CD4-positive, alpha-beta T cell treated with Interleukin-12 subunit alpha and Interleukin-12 subunit beta, for 1 hour (primary cell): ENCODE results near the gene ZNF143.
"Not testable (repeated sequence)": the region's sequence is repeated elsewhere in the genome, so short reads cannot be mapped to it uniquely, and the experiment has no call there.

Experiments used
- DNase-seq: peaks from one replicate; pipeline ENCODE4 v3.0.0-alpha.2; 2020

ZNF143 gene

DNA sequence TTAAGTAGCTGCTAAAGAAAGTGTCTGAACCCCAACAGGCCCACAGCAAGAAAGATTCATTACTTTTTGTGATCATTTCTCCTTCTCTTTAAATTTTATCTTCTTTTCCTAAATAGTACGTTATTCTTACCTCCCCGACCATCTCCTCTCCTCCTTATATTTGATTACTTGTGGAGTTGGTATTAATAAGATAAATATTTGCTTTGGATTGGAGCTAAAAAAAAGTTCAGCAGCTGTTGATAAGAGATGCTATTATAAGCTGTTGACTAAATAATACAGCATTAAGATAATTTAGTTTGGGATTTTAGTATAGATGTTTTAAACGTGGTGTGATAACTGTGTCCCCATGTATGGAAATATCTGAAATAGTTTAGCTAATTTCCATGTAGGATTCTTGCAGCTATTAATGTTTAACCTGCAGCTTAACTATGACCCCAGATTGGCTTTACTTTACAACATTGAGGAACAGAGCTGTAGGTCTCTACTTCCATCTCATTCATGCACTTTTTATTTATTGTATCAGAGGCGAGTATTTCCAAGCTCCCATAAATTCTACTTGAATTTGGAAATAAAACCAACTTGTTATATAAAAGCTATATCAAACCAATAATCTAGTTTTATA is 37.8 kb downstream of the ZNF143 start:
- DNase-seq: no peak

DNA sequence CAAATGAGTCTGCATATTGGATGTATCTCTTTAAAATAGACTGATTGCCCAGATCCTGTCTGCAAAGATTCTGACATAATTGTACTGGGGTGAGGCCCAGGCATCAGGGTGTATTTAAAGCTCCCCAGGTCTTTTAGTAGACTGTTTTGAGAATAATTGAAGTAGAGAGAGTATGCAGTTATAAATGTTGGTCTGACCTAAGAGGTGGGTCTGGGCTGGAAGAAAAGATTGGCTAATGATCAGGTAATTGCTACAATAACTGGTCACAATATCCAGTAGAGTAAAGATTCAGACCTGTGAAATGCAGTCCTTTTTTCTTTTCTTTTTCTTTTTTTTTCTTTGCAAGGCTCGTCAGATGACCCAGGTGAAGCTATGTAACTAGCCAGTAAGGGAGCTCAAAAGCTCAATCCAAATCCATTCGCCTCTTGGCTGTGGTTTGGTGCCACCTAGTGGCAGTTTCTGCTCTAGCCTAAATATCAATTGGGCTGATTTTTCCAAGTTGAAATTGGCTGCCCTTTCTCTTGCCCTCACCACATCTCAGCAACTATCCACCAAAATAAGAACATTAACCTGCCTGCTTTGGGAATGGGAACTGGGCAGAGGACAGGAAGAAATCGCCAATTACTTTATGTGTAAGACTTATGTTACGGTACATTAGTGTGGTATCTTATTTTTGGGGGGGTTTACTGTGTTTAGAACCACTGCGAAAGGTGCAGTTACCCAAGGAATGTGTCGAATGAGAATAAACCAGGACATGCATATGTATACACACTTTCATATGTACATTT is 45.9 kb downstream of the ZNF143 start:
- peak; percentile 78 for DNase-seq

- DNase-seq: no peak
Observed at GRCh38 chr11:9507277-9507580, 46.4 kb downstream of the ZNF143 start.

DNA sequence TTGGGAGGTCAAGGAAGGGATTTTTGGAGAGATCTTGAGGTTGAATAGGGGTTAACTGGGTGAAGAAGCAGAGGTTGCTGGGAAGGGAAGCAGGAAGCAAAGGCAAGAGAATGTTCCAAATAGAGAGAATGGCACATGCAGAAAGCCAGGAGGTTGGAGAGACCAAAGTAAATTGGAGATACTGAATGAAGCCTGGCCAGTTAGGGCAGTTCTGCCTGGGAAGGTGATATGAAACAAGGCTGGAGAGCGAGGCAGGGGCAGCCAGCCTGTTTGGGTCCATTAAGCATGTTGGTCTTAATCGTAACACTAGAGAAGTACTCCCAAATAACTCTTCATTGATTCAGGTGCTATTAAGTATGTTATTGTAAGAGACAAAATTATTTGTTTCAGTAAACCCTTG is 48.2 kb downstream of the ZNF143 start:
- DNase-seq: no peak

GRCh38 chr11:9512370-9513019 is 51.7 kb downstream of the ZNF143 start:
- no peak for DNase-seq

GRCh38 chr11:9514576-9514975 is 53.8 kb downstream of the ZNF143 start:
- DNase-seq: not testable (repeated sequence)

- DNase-seq: no peak
Observed at GRCh38 chr11:9516113-9516512, 55.3 kb downstream of the ZNF143 start.

GRCh38 chr11:9518835-9519410 is 58.1 kb downstream of the ZNF143 start:
- no peak for DNase-seq

GRCh38 chr11:9524001-9524400 is 63.2 kb downstream of the ZNF143 start:
- no peak for DNase-seq

GRCh38 chr11:9525116-9525515 is 64.3 kb downstream of the ZNF143 start:
- DNase-seq: no peak

DNA sequence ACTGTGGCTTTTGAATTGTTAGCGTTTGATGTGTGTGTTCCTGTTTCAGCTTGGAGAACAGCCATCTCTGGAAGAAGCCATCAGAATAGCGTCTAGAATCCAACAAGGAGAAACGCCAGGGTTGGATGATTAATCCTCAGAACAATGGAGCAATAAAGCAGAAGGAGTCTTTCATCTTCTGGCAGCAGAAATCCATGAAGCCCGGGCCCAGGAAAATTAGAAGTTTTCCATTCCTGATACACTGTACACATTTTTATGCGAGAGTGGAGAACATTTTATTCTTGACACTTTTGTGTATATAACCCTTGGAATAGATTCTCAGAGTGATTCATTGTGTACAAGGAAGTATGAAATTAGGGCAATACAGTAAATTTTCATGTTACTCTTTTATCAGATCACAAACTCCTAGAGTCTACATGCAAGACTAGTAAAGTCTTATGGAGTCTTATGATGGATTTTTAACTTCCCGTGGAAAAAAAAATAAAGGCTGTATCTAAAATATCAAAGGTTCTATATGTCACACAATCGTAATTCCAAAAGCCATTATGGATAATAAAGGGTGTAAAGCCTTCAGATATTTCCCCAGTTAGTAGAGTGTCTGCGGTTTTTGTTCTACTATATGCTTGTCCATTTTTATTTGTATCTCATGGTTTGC is 66.8 kb downstream of the ZNF143 start:
- no peak for DNase-seq

- DNase-seq: no peak
Observed at GRCh38 chr11:9528136-9528501, 67.3 kb downstream of the ZNF143 start.

DNA sequence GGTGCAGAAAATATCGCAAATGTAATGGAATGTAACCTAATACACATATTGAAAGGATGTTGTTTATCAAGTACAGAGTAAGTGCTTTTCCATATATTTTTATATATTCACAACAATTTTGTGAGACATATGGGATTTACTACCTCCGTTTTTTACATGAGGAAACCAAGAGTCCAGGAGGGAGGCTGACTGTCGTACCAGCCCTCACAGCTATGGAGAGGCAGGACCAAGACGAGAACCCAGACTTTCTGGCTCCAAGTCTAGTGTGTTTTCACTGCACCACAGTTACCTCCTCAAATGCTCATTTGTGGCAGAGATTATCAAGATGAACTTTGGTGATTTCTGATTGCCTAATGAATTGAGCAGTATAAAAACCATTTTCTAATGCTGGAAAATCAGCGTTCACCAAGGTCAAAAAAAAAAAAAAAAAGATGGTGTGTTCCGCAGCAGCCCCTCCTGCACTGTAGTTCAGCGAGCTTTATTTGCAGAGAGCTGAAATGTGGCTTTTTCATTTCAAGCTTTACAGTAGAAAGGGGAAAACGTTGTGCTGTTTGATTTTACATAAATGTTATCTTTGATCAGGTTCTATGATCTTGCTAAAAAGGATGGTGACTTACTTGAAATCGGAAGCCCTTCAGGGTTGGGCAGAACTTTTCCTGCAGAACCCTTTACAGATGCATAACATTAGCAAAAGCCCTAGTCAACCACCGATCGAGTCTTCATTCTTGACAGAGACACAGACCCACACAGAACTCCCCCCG is 67.9 kb downstream of the ZNF143 start:
- no peak for DNase-seq

DNA sequence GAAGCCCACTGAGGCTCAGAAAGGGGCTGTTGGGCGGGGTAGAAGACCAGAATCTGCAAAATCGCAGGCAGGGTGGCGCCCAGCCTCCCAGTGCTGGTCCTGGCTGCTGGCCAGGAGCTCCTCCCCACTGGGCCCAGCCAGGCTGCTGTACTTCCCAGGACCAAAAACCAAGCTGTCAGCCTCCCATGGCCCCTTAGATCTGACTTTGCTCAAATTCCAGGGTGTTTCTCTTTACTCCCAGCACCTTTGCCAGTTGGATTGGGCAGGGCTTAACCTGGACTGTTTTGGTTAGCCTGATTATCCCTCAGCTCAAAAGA is 68.5 kb downstream of the ZNF143 start:
- no peak for DNase-seq

DNA sequence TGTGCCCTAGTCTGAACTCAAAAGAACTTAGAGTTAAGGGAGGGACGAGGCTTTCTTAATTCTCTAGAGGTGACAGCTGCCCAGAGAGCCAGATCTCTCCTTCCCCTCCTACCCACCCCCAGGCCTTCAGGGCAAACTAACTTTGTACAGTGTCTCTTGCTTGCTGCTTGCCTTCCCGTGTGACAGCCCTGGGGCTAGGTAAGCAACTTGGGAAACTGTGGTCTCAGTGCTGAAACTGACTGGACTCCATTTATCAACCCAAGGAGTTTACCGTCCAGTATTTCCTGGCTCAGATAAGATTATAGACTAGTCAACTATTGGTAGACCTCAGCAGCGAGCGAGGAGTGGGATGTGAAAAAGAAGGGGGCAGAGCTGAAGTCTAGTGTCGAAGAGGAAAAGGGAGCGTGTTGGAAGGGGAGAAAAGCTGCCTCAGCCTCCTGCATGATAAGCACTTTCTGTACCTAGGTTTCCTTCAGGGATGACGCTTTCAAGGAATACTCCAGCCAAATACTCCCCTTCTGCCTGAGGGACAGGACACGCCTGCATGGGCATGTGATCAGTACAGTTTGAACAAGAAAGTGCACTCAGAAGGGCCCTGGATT is 69.3 kb downstream of the ZNF143 start:
- DNase-seq: no peak

GRCh38 chr11:9530901-9531625 is 70.3 kb downstream of the ZNF143 start:
- DNase-seq: no peak

DNA sequence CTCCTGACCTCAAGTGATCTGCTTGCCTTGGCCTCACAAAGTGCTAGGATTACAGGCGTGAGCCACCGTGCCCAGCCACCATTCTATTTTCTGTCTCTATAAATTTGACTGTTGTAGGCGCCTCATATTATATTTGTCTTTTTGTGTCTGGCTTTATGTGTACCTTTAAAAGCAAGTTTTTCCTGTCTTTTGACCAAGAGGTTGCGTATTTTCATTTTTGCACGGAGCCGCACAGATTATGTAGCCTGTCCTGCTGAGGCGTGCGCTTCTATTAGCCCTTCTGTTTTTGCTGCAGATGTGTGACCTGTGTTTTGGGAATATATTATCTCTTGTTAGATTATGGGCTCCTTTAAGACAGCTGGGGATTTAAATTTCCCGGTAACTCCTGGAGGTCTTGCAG is 72.2 kb downstream of the ZNF143 start:
- DNase-seq: no peak

GRCh38 chr11:9533736-9534473 is 73.1 kb downstream of the ZNF143 start:
- no peak for DNase-seq

DNA sequence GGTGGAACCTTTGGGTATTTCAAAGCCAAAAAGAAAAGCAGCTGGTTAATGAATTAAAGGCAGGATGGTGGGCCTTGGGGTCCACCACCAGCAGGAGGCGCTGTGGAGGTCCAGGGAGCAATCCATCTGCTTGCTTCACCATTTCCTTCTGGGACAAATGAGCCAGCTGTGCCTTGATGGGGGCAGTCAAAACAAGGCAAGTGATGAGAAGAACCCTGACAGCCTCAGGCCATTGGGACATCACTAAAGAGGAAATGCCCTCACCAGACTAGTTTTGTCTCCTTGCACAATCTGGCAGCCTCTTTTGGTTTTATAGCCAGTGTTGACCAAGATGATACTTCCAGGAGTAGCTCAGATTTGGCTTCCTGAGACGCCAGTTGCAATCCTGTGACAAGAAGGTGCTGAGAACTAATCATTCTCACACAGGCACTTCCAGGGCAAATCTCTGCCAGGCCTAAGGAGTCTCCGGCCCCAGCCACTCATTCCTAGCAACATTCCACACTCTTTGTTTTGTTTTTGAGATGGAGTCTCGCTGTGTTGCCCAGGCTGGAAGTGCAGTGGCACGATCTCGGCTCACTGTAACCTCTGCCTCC is 74.5 kb downstream of the ZNF143 start:
- peak; percentile 78 for DNase-seq

- no peak for DNase-seq
Observed at GRCh38 chr11:9538548-9538947, 77.7 kb downstream of the ZNF143 start.

DNA sequence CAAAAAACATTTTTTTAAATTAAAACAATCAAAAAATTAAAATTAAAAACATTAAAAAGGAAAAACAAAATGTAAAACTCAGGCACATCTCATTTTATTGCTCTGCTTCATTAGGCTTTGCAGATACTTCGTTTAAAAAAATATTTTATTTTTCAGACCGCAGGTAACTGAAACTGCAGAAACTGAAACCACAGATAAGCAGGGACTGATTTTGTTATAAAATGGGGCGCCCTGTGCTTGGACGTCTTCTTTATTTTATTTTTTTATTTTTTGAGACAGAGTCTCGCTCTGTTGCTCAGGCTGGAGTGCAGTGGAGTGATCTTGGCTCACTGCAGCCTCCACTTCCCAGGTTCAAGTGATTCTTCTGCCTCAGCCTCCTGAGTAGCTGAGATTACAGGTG is 88.4 kb downstream of the ZNF143 start:
- not testable (repeated sequence) for DNase-seq
